Left ventricle myocardium inferior (tissue), 1 donor: ENCODE data around the gene CRISPLD2. TPM values are rescaled to one million over a fixed set of nuclear protein-coding genes. Genes with fewer than 3 reads are reported as not detected.

ENCODE experiments used
- DNase-seq: peaks from one replicate; pipeline ENCODE4 v3.0.0-alpha.2; 2020
- H3K27ac ChIP-seq: fragments of 200-600 bp; replicated peaks from 2 replicates; pipeline ENCODE4 v1.8.0; 2021
- H3K27me3 ChIP-seq: fragments of 200-600 bp; 2 replicates; pipeline ENCODE4 v1.8.0; 2021; ENCODE audit warnings: low read depth
- H3K36me3 ChIP-seq: fragments of 200-600 bp; 2 replicates; pipeline ENCODE4 v1.8.0; 2021
- H3K4me1 ChIP-seq: fragments of 200-600 bp; 2 replicates; pipeline ENCODE4 v1.8.0; 2021
- H3K4me3 ChIP-seq: fragments of 200-600 bp; 2 replicates; pipeline ENCODE4 v1.8.0; 2021; ENCODE audit warnings: mild to moderate bottlenecking, moderate library complexity
- H3K9me3 ChIP-seq: fragments of 200-600 bp; replicated peaks from 2 replicates; pipeline ENCODE4 v1.8.0; 2021
- CTCF ChIP-seq: fragments of 200-600 bp; IDR thresholded peaks from 2 replicates; pipeline ENCODE4 v1.8.0; 2021; ENCODE audit warnings: antibody characterized with exemption, mild to moderate bottlenecking, borderline replicate concordance
- intact Hi-C: fragments of 100-400 bp; cut with micrococcal nuclease; formaldehyde crosslinking; loops from one replicate; pipeline ENCODE4 v1.11.0; 2022
- total RNA-seq: library from RNA; stranded (reverse); fragmentation: NEBNext Ultra II Directional; extraction: Animal tissue kit (Norgen Biotek cat#: 25700); gene quantifications from one replicate; pipeline ENCODE4 v1.2.1, GENCODE V29; 2021
- donor health status: DM: no; HTN: yes; CAD: no; lungs with severe emphysema.

Gene CRISPLD2
- total RNA-seq, 1 donor from 2014 or later, result 12.8 TPM

GRCh38 chr16:84807776-84808175 is 12.0 kb upstream of the CRISPLD2 start:
- Histone ChIP-seq H3K27ac (no peak overlapping the region), H3K27me3 (peaks cover 11% of the 10 kb centered on the region), H3K36me3 (no peaks in the 10 kb centered on the region), H3K4me1 (peaks cover 12% of the 10 kb centered on the region), H3K9me3 (no peaks in the 10 kb centered on the region), H3K4me3 (no peak overlapping the region)
- TF ChIP-seq CTCF, result no peak
- intact Hi-C loops, result no loop called here
- no peak for DNase-seq

- no peak for DNase-seq
- no peak overlapping the region for H3K27ac ChIP-seq
- no peak overlapping the region for H3K4me3 ChIP-seq
- H3K4me1 ChIP-seq, result peaks cover 12% of the 10 kb centered on the region
- H3K27me3 ChIP-seq, result peaks cover 22% of the 10 kb centered on the region
- no peak for TF ChIP-seq CTCF
- H3K9me3 ChIP-seq, result no peaks in the 10 kb centered on the region
- intact Hi-C loops, result no loop called here
- no peaks in the 10 kb centered on the region for H3K36me3 ChIP-seq
Observed at GRCh38 chr16:84808826-84809225, 11.0 kb upstream of the CRISPLD2 start.

GRCh38 chr16:84810518-84811273 is 9.1 kb upstream of the CRISPLD2 start:
- no peak for TF ChIP-seq CTCF
- DNase-seq, result no peak
- peaks cover 12% of the 10 kb centered on the region for H3K4me1 ChIP-seq
- H3K36me3 ChIP-seq, result no peaks in the 10 kb centered on the region
- H3K27ac ChIP-seq, result no peak overlapping the region
- H3K27me3 ChIP-seq, result peaks cover 37% of the 10 kb centered on the region
- H3K9me3 ChIP-seq, result no peaks in the 10 kb centered on the region
- intact Hi-C loops, result no loop called here
- no peak overlapping the region for H3K4me3 ChIP-seq

GRCh38 chr16:84811529-84811928 is 8.3 kb upstream of the CRISPLD2 start:
- intact Hi-C loops, result no loop called here
- no peak overlapping the region for H3K4me3 ChIP-seq
- peaks cover 3% of the 10 kb centered on the region for H3K4me1 ChIP-seq
- DNase-seq, result no peak
- no peak for TF ChIP-seq CTCF
- no peak overlapping the region for H3K27ac ChIP-seq
- peaks cover 43% of the 10 kb centered on the region for H3K27me3 ChIP-seq
- no peaks in the 10 kb centered on the region for H3K36me3 ChIP-seq
- no peaks in the 10 kb centered on the region for H3K9me3 ChIP-seq

GRCh38 chr16:84813141-84813934 is 6.4 kb upstream of the CRISPLD2 start:
- no peak for DNase-seq

More at GRCh38 chr16:84813141-84813934, 6.4 kb upstream of the CRISPLD2 start:
- no peak for TF ChIP-seq CTCF
- Histone ChIP-seq H3K36me3 (no peaks in the 10 kb centered on the region), H3K4me3 (no peak overlapping the region), H3K4me1 (no peaks in the 10 kb centered on the region), H3K9me3 (no peaks in the 10 kb centered on the region), H3K27me3 (peaks cover 45% of the 10 kb centered on the region), H3K27ac (no peak overlapping the region)
- intact Hi-C loops, result no loop called here
